HepG2 (cell line): ENCODE results near the gene HECTD3. TPM values are rescaled to one million over a fixed set of nuclear protein-coding genes. Genes with fewer than 3 reads are reported as not detected.

Experiments used
- HNRNPL ChIP-seq: fragments of 200-400 bp; formaldehyde crosslinking; IDR thresholded peaks from 2 replicates; pipeline ENCODE4 v1.6.1; 2017; ENCODE audit warnings: mild to moderate bottlenecking, low read depth, low read length
- KLF16 ChIP-seq, 2 experiments: sonication (generic) in 1 of 2; formaldehyde crosslinking in 1 of 2; IDR thresholded peaks; 2 replicates each; pipeline versions ENCODE4 v1.6.1 to v1.8.0; 2016 to 2023; ENCODE audit warnings: missing genetic modification reagents in 2 of 2, missing compliant biosample characterization in 1 of 2
- MAZ ChIP-seq, 2 experiments: sonication (generic) in 1 of 2; formaldehyde crosslinking in 1 of 2; IDR thresholded peaks; 2 replicates each; pipeline versions ENCODE4 v1.5.0 to v1.6.1; 2012 to 2020; ENCODE audit warnings: low read depth in 2 of 2, mild to moderate bottlenecking in 2 of 2, borderline replicate concordance in 1 of 2, improper control_type of control experiment in 1 of 2, low read length in 1 of 2, missing genetic modification reagents in 1 of 2, moderate library complexity in 1 of 2
- MTA1 ChIP-seq: sonication (generic); formaldehyde crosslinking; IDR thresholded peaks from 2 replicates; pipeline ENCODE4 v1.4.0; 2020; ENCODE audit warnings: missing genetic modification reagents, mild to moderate bottlenecking, borderline replicate concordance
- PCBP1 ChIP-seq: fragments of 200-400 bp; formaldehyde crosslinking; IDR thresholded peaks from 2 replicates; pipeline ENCODE4 v1.6.1; 2017; ENCODE audit warnings: mild to moderate bottlenecking, low read depth, low read length, borderline replicate concordance
- RBFOX2 ChIP-seq: fragments of 200-400 bp; formaldehyde crosslinking; IDR thresholded peaks from 2 replicates; pipeline ENCODE4 v1.6.1; 2017; ENCODE audit warnings: low read depth, mild to moderate bottlenecking, low read length
- RXRA ChIP-seq: sonication (generic); formaldehyde crosslinking; IDR thresholded peaks from 2 replicates; pipeline ENCODE4 v1.5.1; 2020; ENCODE audit warnings: missing genetic modification reagents
- SOX6 ChIP-seq, 2 experiments: fragments of 450-650 bp in 1 of 2; sonication (generic) in 1 of 2; formaldehyde crosslinking in 1 of 2; IDR thresholded peaks; 2 replicates each; pipeline versions ENCODE4 v1.4.0 to v1.6.1; 2017 to 2020; ENCODE audit warnings: antibody characterized with exemption in 1 of 2, mild to moderate bottlenecking in 1 of 2, missing genetic modification reagents in 1 of 2
- TBX2 ChIP-seq: sonication (generic); formaldehyde crosslinking; IDR thresholded peaks from 2 replicates; pipeline ENCODE4 v1.5.0; 2020; ENCODE audit warnings: missing genetic modification reagents, mild to moderate bottlenecking, borderline replicate concordance
- ZNF510 ChIP-seq: sonication (generic); formaldehyde crosslinking; IDR thresholded peaks from 2 replicates; pipeline ENCODE4 v1.4.0; 2020; ENCODE audit warnings: low read depth, mild to moderate bottlenecking, missing genetic modification reagents
- polyA plus RNA-seq, 8 experiments: library from polyadenylated mRNA; depleted of rRNA in 3 of 8; stranded (reverse) in 7 of 8; unstranded in 1 of 8; fragments of >200 nt; fragmentation: Illumina TruSeq in 4 of 8; extraction: Trizol in 4 of 8; gene quantifications; 2 replicates each; pipeline versions ENCODE4 v1.2.1 to v1.2.3, GENCODE V29; 2011 to 2016; ENCODE audit warnings: low read depth in 4 of 8, missing spikeins in 1 of 8, mixed read lengths in 1 of 8; ENCODE audit not compliant: insufficient read depth in 1 of 8
- total RNA-seq, 5 experiments: library from RNA; depleted of rRNA; stranded (reverse); fragments of >200 nt; fragmentation: Illumina TruSeq; extraction: Trizol; gene quantifications; 2 replicates each; pipeline ENCODE4 v1.2.3, GENCODE V29; 2016; ENCODE audit warnings: low read depth in 1 of 5
- TF ChIP-seq, protein P1 (sequence below): sonication (generic); formaldehyde crosslinking; IDR thresholded peaks from 2 replicates; pipeline ENCODE4 v1.8.0; 2022; ENCODE audit warnings: missing genetic modification reagents, mild to moderate bottlenecking, inconsistent platforms, borderline replicate concordance
- TF ChIP-seq, protein P2 (sequence below): sonication (generic); formaldehyde crosslinking; IDR thresholded peaks from 2 replicates; pipeline ENCODE4 v1.4.0; 2020; ENCODE audit warnings: mild to moderate bottlenecking, missing genetic modification reagents

HECTD3 gene
- total and polyA plus RNA-seq, 2 of the 13 experiments (the other 11 are each of a cell fraction or from before 2014, with no cell fraction given) = 18.6 to 24.5 TPM

DNA sequence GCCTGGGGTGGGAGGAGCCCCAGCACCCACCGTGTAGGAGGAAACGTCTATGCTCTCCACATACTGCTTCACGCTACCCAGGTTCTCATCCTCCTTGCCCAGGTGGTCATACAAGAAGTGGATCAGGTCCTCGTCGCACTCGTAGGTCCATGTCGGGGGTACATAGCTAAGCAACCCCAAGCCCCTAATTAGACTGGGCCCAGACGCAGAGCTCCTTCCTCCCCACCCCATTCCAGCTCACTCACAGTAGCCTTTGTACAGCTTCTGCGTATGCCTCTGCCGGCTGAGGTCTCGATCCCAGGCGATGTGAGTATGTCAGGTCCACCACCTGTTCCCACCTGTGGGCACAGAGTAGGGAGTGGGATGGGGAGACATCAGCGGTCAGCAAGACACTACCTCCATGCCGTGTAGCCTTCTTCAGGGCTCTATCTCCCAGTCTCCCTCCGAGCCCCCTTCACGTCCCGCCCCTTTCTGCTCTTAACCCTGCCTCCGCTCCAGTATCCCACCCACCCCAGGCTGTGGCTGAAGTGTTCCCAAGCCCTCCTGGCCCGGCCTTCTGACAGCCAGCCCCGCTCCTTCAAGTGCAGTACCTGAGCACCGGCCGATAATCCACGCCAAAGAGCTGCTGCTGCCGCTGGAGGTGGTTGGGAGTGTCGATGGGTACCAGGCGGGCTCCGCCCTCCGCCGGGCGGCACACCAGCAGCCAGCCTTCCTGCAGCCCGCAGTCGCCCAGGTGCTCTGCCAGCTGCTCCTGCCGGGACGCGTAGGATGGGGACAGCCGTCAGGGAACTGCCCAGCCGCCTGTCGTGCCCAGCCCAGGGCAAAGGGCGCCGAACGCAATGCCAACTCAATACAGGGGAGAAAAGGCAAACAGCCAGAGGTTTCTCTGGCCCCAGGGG is 919 bp downstream of the HECTD3 start (continued):
- TF ChIP-seq ZNF510 (CRISPR knock-in tag) = no peak
- TF ChIP-seq RBFOX2 = no peak; the same call in 1 of the 2 replicates
- TF ChIP-seq, protein P1, sequence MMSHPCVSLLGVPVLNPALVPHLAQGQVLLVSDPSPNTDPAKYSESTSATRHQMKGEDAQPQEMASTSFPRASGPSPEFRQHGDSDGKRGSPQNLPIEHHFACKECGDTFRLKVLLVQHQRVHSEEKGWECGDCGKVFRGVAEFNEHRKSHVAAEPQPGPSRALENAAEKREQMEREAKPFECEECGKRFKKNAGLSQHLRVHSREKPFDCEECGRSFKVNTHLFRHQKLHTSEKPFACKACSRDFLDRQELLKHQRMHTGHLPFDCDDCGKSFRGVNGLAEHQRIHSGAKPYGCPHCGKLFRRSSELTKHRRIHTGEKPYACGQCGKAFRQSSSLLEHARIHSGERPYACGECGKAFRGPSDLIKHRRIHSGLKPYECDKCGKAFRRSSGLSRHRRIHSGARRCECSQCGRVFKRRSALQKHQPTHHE (CRISPR knock-in tag) = 0 out of 2 replicates have a peak, but pooled peaks have one; percentile 10
- no peak for TF ChIP-seq SOX6 (IDR thresholded peaks at IDR 0.05)
- TF ChIP-seq SOX6 (CRISPR knock-in tag; IDR thresholded peaks at IDR 0.05) = 0 out of 2 replicates have a peak, but pooled peaks have one; percentile 15
- no peak for TF ChIP-seq MTA1
- TF ChIP-seq TBX2 (CRISPR knock-in tag) = 0 out of 2 replicates have a peak, but pooled peaks have one; percentile 6
- no peak for TF ChIP-seq MAZ (IDR thresholded peaks at IDR 0.05; ENCODE audit: borderline replicate concordance, low read depth, low read length)
- 0 out of 2 replicates have a peak, but pooled peaks have one; percentile 11 for TF ChIP-seq MAZ (CRISPR knock-in tag; IDR thresholded peaks at IDR 0.05; ENCODE audit: low read depth)
- TF ChIP-seq KLF16 (CRISPR knock-in tag; IDR thresholded peaks at IDR 0.05) = 0 out of 4 replicates have a peak, but pooled peaks of 1 of the 2 experiments have one; percentile 3
- TF ChIP-seq, protein P2, sequence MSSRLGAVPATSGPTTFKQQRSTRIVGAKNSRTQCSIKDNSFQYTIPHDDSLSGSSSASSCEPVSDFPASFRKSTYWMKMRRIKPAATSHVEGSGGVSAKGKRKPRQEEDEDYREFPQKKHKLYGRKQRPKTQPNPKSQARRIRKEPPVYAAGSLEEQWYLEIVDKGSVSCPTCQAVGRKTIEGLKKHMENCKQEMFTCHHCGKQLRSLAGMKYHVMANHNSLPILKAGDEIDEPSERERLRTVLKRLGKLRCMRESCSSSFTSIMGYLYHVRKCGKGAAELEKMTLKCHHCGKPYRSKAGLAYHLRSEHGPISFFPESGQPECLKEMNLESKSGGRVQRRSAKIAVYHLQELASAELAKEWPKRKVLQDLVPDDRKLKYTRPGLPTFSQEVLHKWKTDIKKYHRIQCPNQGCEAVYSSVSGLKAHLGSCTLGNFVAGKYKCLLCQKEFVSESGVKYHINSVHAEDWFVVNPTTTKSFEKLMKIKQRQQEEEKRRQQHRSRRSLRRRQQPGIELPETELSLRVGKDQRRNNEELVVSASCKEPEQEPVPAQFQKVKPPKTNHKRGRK (CRISPR knock-in tag) = no peak
- peak; percentile 24; the same call in 1 of the 2 replicates for TF ChIP-seq RXRA
- peak; percentile 85 for TF ChIP-seq HNRNPL
- TF ChIP-seq PCBP1 = 0 out of 2 replicates have a peak, but pooled peaks have one; percentile 48
